ENCODE measurements around the gene ANKZF1.

Gene ANKZF1

DNA sequence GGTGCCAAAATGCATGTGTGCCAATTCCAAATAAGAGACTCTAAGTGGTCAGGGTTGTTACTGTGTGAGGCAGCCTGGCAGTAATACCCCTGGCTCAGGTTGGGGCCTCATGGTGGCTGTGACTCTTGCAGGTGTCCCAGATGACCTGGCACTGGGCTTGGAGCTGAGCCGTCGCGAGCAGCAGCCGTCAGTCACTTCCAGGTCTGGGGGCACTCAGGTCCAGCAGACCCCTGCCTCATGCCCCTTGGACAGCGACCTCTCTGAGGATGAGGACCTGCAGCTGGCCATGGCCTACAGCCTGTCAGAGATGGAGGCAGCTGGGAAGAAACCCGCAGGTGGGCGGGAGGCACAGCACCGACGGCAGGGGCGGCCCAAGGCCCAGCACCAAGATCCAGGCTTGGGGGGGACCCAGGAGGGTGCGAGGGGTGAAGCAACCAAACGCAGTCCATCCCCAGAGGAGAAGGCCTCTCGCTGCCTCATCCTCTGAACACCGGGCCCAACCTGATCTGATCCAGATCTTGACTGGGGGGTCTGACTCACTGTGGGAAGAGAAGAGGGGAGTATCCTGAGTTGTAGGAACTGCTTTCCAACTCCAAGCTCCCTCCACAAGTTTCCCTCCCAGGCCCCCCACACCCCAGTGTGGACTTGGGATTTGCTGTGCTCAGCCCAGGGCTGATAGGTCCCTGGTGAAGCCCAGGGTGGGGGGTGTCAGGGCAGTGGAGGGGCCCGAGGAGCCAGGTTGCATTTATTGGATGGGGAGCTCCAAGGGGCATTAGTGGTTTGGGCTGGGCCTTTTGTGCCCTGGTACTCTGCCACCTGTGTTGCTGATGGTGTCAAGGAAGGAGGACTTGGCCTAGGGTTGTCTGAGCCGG lies 55.1 kb downstream of the ANKZF1 start:
- DNase-seq = no peak

DNA sequence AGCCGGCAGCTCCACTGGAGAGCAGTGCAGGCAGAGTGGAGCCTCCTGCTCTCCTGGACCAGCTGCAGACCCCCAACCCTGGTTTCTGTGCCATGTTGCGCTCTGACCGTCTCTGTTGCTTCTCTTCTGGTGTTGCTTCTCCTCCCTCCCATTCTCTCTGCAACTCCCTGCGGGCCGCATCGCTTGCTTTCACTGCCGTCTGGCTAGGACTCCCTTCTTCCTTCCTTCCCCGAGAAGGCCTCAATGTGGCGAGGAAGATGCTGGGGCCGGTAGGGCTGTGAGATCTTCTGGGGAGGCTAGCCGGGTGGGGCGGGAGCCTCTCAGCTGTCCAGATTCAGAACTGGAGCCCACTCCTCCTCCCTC lies 55.7 kb downstream of the ANKZF1 start:
- no peak for DNase-seq

DNA sequence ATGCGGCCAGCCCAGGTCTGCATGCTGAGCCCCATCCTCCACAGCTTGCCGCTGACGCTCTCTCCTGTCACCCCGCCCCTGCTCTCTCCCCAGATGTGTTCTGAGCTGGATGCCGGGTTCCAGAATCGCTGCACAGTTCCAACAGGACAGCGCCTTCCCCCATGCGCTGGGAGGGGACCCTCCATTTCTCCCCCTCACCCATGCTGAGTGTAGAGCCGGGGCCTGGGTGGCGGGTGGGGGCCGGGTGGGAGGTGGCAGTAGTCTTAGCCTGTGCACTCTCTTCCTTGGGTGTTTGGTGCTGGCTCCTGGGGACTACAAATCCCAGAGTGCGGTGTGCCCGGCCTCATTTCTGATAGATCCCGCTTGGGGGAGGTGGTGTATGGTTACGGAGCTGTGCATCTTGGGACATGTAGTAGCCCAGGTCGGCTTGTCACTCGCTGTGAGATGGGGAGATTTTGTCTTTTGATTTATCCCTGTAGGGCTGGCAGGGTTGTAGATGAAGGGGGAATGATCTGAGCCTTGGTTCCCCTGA lies 56.4 kb downstream of the ANKZF1 start:
- no peak for DNase-seq

All from stimulated activated CD4-positive, alpha-beta T cell treated with anti-CD3 and anti-CD28 coated beads, Interleukin-15, amount 100 ng/mL, for 24 hours (primary cell).